ENCODE results near the gene GJC3.
"Not testable (repeated sequence)": the region's sequence is repeated elsewhere in the genome, so short reads cannot be mapped to it uniquely, and the experiment has no call there.

GJC3 gene

GRCh38 chr7:99899830-99900519, 29.4 kb downstream of the GJC3 start:
- TF ChIP-seq ZFX (IDR thresholded peaks at IDR 0.05; ENCODE audit: borderline replicate concordance), result no peak
- no peak for TF ChIP-seq CTCF (IDR thresholded peaks at IDR 0.05)
- H3K27ac ChIP-seq, result no peak overlapping the region

- H3K27ac ChIP-seq, result no peak overlapping the region
- TF ChIP-seq CTCF (IDR thresholded peaks at IDR 0.05) (no peak), ZFX (IDR thresholded peaks at IDR 0.05; ENCODE audit: borderline replicate concordance) (no peak)
These were observed 30.6 kb downstream of the GJC3 start for GRCh38 chr7:99898836-99899235.

- TF ChIP-seq ZFX (IDR thresholded peaks at IDR 0.05; ENCODE audit: borderline replicate concordance), result no peak
- no peak for TF ChIP-seq CTCF (IDR thresholded peaks at IDR 0.05)
- H3K27ac ChIP-seq, result no peak overlapping the region
These were observed 31.4 kb downstream of the GJC3 start for GRCh38 chr7:99898023-99898357.

GRCh38 chr7:99897322-99898022, 31.9 kb downstream of the GJC3 start:
- TF ChIP-seq ZFX (IDR thresholded peaks at IDR 0.05; ENCODE audit: borderline replicate concordance) (no peak), CTCF (IDR thresholded peaks at IDR 0.05) (no peak)
- H3K27ac ChIP-seq, result no peak overlapping the region

GRCh38 chr7:99894738-99895137, 34.7 kb downstream of the GJC3 start:
- H3K27ac ChIP-seq, result no peak overlapping the region
- TF ChIP-seq ZFX (IDR thresholded peaks at IDR 0.05; ENCODE audit: borderline replicate concordance), result no peak
- no peak for TF ChIP-seq CTCF (IDR thresholded peaks at IDR 0.05)

DNA sequence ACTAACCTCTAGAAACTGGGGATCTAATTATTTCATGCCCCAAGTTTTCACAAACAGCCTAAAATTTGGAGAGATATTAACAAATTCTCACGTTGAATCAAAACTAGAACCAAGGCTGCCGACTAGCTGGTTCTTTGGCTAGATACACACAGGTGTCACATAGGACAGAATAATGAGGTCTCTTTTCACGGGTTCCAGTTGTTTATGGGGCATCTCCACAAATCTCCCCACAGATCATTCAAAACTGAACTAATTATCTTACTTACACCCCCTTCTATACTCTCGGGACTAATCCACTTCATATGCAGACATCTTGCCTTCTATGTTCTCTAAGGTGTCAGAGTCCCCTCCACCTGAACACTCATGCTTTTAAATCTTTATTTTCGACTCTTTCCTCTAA, 36.1 kb downstream of the GJC3 start:
- no peak for TF ChIP-seq ZFX (IDR thresholded peaks at IDR 0.05; ENCODE audit: borderline replicate concordance)
- H3K27ac ChIP-seq, result no peak overlapping the region

DNA sequence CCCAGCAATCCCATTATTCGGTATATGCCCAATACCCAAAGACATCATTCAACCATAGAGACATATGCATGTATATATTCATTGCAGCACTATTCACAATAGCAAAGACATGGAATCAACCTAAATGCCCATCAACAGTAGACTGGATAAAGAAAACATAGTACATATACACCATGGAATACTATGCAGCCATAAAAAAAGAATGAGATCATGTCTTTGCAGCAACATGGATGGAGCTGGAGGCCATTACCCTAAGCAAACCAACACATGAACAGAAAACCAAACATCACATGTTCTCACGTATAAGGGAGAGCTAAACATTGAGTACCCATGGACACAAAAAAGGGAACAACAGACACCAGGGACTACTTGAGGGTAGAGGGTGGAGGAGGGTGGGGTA, 39.1 kb downstream of the GJC3 start:
- not testable (repeated sequence) for H3K27ac ChIP-seq

GRCh38 chr7:99888366-99888765, 41.1 kb downstream of the GJC3 start:
- not testable (repeated sequence) for H3K27ac ChIP-seq

DNA sequence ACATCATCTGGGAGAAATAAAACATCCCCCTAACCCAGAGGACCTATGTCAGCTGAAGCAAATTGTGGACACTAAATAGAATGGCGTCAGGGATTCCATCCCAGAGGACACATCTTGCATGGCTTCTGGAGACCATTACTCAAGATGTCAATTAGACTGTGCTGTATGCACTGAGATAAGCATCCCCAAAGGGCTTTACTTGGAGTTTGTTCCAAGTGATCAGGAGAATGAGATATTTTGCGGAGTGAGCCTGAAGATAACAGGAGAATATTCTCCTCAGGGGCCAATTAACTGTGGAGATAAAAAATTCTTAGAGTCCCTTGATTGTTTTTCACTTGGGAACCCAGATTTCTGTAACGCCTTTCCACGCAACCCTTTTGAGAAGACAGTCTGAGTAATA, 48.0 kb downstream of the GJC3 start:
- H3K27ac ChIP-seq, result no peak overlapping the region
- TF ChIP-seq ZFX (IDR thresholded peaks at IDR 0.05; ENCODE audit: borderline replicate concordance) (no peak), CTCF (IDR thresholded peaks at IDR 0.05) (no peak)

All from 22Rv1 (cell line).